ENCODE measurements around the gene CLHC1.

- TF ChIP-seq RAD21 (IDR thresholded peaks at IDR 0.05; ENCODE audit: low read length) (no peak), CTCF (IDR thresholded peaks at IDR 0.05) (no peak), EP300 (IDR thresholded peaks at IDR 0.05; ENCODE audit: borderline replicate concordance in 1 of 2, low read depth in 1 of 2, low read length in 1 of 2) (no peak), RCOR1 (IDR thresholded peaks at IDR 0.05; ENCODE audit: low read length) (no peak), SMC3 (IDR thresholded peaks at IDR 0.05; ENCODE audit: low read depth, low read length) (no peak), PBX3 (IDR thresholded peaks at IDR 0.05) (no peak), IRF3 (IDR thresholded peaks at IDR 0.05; ENCODE audit: low read depth, low read length) (no peak), REST (IDR thresholded peaks at IDR 0.05; ENCODE audit: low read depth, low read length) (no peak), JUND (IDR thresholded peaks at IDR 0.05) (no peak), CHD2 (IDR thresholded peaks at IDR 0.05; ENCODE audit: low read length, partially characterized antibody) (no peak), EZH2phosphoT487 (IDR thresholded peaks at IDR 0.05; ENCODE audit: borderline replicate concordance, low read depth) (no peak), FOXM1 (IDR thresholded peaks at IDR 0.05; ENCODE audit: low read depth) (no peak), SIN3A (IDR thresholded peaks at IDR 0.05; ENCODE audit: borderline replicate concordance, low read depth, low read length) (no peak)
These were observed 96.6 kb downstream of the CLHC1 start for GRCh38 chr2:55135491-55135890.

Data from SK-N-SH (cell line).